GM15510 (cell line): ENCODE measurements around the gene TRMT112.

ENCODE experiments used
- POLR2A ChIP-seq: IDR thresholded peaks from 3 replicates; pipeline ENCODE4 v1.6.1; 2011; ENCODE audit warnings: borderline replicate concordance; ENCODE audit not compliant: insufficient read length; ENCODE audit errors: extremely low read depth

The TRMT112 gene

GRCh38 chr11:64353715-64354506 is 36.6 kb upstream of the TRMT112 start:
- no peak for TF ChIP-seq POLR2A

- no peak for TF ChIP-seq POLR2A
Observed at GRCh38 chr11:64352995-64353714, 35.8 kb upstream of the TRMT112 start.

GRCh38 chr11:64352099-64352994 is 35.0 kb upstream of the TRMT112 start:
- TF ChIP-seq POLR2A = no peak

- TF ChIP-seq POLR2A = no peak
Observed at GRCh38 chr11:64351136-64351631, 33.8 kb upstream of the TRMT112 start.

- TF ChIP-seq POLR2A = no peak
Observed at GRCh38 chr11:64349404-64349803, 32.0 kb upstream of the TRMT112 start.

GRCh38 chr11:64349025-64349387 is 31.6 kb upstream of the TRMT112 start:
- TF ChIP-seq POLR2A = no peak

- no peak for TF ChIP-seq POLR2A
Observed at GRCh38 chr11:64348383-64349024, 31.1 kb upstream of the TRMT112 start.

GRCh38 chr11:64347193-64347867 is 30.0 kb upstream of the TRMT112 start:
- no peak for TF ChIP-seq POLR2A

GRCh38 chr11:64344787-64345186 is 27.4 kb upstream of the TRMT112 start:
- TF ChIP-seq POLR2A = no peak

- no peak for TF ChIP-seq POLR2A
Observed at GRCh38 chr11:64343767-64344559, 26.6 kb upstream of the TRMT112 start.

- TF ChIP-seq POLR2A = no peak
Observed at GRCh38 chr11:64342869-64343745, 25.7 kb upstream of the TRMT112 start.
